GM19193 (cell line): ENCODE results near the gene CKS1B.

Experiments used
- POLR2A ChIP-seq: IDR thresholded peaks from 4 replicates; pipeline ENCODE4 v1.6.1; 2011; ENCODE audit not compliant: insufficient read depth, insufficient read length; ENCODE audit errors: extremely low read depth

Gene CKS1B

DNA sequence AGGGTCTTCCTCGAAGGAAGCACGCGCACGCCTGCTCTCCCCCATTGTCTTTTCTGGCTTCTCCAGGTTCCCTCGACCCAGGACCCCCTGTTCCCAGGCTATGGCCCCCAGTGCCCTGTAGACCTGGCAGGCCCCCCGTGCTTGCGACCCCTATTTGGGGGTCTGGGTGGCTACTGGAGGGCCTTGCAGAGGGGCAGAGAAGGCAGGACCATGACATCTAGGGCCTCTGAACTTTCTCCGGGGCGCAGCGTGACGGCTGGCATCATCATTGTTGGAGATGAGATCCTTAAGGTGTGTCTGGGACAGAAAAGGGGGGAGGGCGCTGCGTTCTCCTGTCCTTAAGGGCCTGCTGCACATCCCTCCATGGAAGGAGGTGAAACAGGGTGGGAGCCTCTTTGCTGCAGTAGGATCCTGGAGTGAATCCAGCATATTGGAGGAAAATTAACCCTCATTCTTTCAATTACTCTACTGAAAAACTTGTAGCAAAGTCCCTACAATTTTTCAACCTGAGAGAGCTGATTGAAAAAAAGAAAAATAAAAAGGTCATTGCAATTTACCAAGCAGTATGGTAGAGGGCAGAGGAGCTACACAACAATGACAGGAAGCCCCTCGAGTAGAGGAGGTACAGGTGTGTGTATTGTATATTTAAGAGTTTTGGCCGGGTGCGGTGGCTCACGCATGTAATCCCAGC is 9.4 kb downstream of the CKS1B start:
- TF ChIP-seq POLR2A, result no peak

GRCh38 chr1:154987326-154987725 is 12.8 kb downstream of the CKS1B start:
- no peak for TF ChIP-seq POLR2A

GRCh38 chr1:154988058-154988954 is 13.8 kb downstream of the CKS1B start:
- no peak for TF ChIP-seq POLR2A

- peak; percentile 5 for TF ChIP-seq POLR2A
These were observed 14.8 kb downstream of the CKS1B start for GRCh38 chr1:154989195-154989860.

DNA sequence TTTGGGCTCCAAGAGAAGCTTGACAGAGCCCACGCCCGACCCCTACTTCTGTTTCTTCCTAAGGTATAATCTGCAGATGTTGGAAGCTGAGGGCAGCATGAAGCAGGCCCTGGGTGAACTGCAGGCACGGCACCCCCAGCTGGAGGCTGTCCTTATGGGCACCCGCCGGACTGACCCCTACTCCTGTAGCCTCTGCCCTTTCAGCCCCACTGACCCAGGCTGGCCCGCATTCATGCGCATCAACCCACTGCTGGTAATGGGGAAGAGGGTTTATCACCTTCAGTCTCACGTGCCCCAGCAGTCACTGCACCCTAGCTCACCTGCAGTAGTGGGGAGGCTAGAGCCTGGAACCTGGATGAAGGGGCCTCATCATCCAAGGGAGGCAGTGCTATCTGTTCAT is 15.8 kb downstream of the CKS1B start:
- TF ChIP-seq POLR2A, result no peak

DNA sequence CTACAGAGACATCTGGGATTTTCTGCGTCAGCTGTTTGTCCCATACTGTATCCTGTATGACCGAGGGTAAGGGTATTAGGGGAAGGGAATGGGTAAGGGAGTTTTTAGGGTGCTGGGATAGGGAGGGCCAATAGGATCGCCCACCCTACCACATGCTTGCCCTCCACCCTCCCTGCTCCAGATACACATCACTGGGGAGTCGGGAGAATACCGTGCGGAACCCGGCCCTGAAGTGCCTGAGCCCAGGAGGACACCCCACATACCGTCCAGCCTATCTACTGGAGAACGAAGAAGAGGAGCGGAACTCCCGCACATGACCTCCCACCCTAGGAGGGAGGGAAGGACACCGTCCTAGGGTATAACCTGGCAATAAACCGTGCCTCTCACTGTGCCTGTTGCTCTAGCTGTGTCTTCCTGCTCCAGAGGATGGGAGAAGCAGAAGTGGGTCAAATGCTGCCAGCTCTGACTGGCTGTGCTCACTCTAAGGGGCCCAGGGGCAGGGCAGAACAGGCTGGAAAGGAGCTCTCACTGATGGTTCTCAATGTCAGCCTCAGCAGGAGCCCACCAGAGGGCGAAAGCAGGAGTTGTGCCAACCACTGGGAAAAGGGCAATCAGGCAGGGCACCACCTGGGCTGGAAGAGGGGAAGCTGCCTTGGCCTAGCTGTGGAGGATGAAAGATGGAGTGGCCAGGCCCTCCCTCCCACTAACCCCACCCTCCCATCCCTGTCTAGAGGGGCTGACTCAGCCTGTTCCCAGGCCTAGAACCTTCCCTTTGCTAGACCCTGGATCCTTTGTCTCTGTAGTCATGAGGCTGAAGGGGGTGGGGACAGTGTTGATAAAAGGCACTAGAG is 18.5 kb downstream of the CKS1B start:
- no peak for TF ChIP-seq POLR2A

GRCh38 chr1:154993572-154994268 is 19.2 kb downstream of the CKS1B start, which contains the start of gene LENEP:
Gene LENEP, plus strand, starts transcription at chr1:154993586. Its CDS starts 22 bp downstream, at chr1:154993608.
- no peak for TF ChIP-seq POLR2A

- no peak for TF ChIP-seq POLR2A
These were observed 19.7 kb downstream of the CKS1B start for GRCh38 chr1:154994269-154994587.

GRCh38 chr1:154994591-154994990 is 20.1 kb downstream of the CKS1B start:
- no peak for TF ChIP-seq POLR2A

GRCh38 chr1:154996966-154997701 is 22.7 kb downstream of the CKS1B start:
- no peak for TF ChIP-seq POLR2A

GRCh38 chr1:154998201-154998780 is 23.8 kb downstream of the CKS1B start:
- TF ChIP-seq POLR2A, result no peak

DNA sequence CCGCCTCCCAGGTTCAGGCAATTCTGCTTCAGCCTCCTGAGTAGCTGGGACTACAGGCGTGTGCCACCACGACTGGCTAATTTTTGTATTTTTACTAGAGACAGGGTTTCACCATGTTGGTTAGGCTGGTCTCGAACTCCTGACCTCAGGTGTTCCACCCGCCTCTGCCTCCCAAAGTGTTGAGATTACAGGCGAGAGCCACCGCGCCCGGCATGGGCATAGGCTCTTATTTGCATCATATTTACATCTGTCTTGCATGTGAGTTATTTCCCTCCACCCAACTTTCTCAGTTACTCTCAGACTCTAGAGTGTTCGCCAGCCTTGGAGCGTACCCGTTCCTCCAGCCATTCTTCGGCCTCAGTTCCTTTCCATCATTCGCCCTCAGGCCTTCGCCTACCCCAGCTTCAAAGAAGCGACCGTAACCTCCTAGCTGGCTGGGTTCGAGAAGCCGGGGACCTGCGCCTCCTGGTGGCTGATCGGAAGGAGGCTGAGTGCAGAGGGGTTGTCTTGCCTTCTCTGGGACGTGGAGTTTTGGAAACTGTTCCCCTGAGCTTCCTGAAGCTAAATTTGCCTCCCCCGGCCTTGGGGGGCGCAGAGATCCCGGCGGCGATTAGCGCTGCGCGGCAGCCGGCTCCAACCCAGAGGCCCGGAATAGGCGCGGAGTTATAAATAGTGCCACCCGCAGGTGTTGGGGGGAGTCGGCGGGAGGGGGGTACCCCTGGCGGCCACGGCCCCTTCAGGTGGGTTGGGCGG is 24.5 kb downstream of the CKS1B start:
- peak; percentile 63 for TF ChIP-seq POLR2A

- TF ChIP-seq POLR2A, result no peak
These were observed 25.3 kb downstream of the CKS1B start for GRCh38 chr1:154999571-155000410.
